Omental fat pad (tissue), 4 donors: ENCODE results near the gene TMEM150C. TPM values are rescaled to one million over a fixed set of nuclear protein-coding genes. Genes with fewer than 3 reads are reported as not detected.

Experiments used
- ATAC-seq: fragments of 150-250 bp; one replicate; pipeline ENCODE4 v1.9.1; 2016; ENCODE audit warnings: mild to moderate bottlenecking, moderate library complexity; ENCODE audit not compliant: low FRiP score
- DNase-seq: peaks from one replicate; pipeline ENCODE4 v3.0.0-alpha.2; 2019; ENCODE audit warnings: low spot score
- CTCF ChIP-seq, 3 donors: fragments of 450-650 bp; IDR thresholded peaks; one replicate each; pipeline ENCODE4 v1.5.1; 2016 to 2017; ENCODE audit warnings: antibody characterized with exemption in 3 of 3, mild to moderate bottlenecking in 3 of 3, moderate library complexity in 2 of 3
- total RNA-seq, 4 donors: library from RNA; depleted of rRNA; stranded (reverse); fragments of >200 nt; gene quantifications; one replicate each; pipeline ENCODE4 v1.1.0, GENCODE V29; 2016

TMEM150C gene
- total RNA-seq, 4 donors from 2014 or later = 14.4 to 92.4 (median 26.8) TPM

DNA sequence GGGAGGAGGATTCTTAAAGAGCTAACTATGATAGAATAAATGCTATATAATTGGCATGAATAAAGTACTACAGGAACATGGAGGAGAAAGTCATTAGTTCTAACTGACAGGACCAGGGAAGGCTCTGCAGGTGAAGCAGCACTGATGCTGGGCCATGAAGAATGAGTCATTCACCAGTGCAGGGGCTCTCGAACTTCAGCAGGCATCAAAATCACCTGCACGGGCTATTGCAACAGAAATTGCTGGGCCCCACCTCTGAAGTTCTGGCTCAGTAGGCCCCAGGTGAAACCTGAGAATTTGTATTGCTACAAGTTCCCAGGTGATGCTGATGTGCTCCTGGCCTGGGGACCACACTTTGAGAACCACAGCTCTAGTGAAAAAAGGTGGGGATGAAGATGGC lies 33.7 kb downstream of the TMEM150C start:
- ATAC-seq (no peak), DNase-seq (no peak)
- no peak for TF ChIP-seq CTCF (IDR thresholded peaks at IDR 0.05)

- no peak for ATAC-seq
- TF ChIP-seq CTCF (IDR thresholded peaks at IDR 0.05) = no peak
These were observed 36.4 kb downstream of the TMEM150C start for GRCh38 chr4:82525307-82525911.

DNA sequence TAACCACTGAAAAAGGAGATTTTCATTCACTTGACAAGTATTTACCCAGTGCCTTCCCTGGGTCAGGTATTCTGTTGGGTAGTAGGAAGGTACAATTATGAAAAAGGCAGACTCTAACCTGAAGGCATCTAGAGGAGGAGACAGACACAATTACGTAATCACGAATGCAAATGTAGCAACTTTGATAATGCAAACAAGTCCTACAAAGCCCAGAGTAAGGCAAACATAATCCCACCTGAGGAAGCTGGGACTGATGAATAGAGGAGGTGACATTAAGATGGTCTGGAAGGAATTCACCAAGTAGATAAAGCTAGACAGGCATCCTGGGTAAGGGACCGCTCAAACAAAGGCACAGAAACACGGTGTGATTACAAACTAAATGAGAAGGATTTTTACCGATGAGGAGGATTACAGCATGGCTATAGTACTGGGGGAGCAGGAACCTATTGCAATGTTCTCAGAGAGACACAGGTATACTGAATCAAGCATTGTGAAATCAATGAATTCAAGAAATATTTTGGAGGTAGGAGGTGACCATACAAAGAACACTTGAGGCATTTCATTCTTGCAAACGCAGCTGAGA lies 37.1 kb downstream of the TMEM150C start:
- no peak for DNase-seq
- ATAC-seq = no peak
- TF ChIP-seq CTCF (IDR thresholded peaks at IDR 0.05) = no peak

More at GRCh38 chr4:82525307-82525911, 36.4 kb downstream of the TMEM150C start:
- DNase-seq = no peak

GRCh38 chr4:82523179-82523578 lies 38.6 kb downstream of the TMEM150C start:
- no peak for ATAC-seq
- DNase-seq = no peak
- no peak for TF ChIP-seq CTCF (IDR thresholded peaks at IDR 0.05)

DNA sequence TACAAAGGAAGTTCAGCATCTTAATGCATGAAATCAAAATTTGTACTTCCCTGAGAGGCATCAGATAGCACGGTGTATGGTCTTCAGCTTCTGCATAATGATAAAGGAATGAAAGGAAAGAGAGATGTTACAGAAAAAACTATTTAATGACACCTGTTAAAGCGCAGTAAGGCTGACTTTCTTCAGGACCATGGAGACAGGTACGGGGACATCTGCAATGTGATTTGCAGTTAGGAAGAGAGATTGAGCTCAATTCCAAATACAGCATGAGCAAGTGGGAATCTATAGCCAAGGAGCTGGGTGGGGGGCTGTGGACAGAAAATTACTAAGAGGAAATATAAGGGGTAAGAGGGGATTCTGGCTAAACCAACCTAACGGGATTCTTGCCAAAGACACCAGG lies 39.3 kb downstream of the TMEM150C start:
- no peak for TF ChIP-seq CTCF (IDR thresholded peaks at IDR 0.05)
- DNase-seq (no peak), ATAC-seq (no peak)

DNA sequence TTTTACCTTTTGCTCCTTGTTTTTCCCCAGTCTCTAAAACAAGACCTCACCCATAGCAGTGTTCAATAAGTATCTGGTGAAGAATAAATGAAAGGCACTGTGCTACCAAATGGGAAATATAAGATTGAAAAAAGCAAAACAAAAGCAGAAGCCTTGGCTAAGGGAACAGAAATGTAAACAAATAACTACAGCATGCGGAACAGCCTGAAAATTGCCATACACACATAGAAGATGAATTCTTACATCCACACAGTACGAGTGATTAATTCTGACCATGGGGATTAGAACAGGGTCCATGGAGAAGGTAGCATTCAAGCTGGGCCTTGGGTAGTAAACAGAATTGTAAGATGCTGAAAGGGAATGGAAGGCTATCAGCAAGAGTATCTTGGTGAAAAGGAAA lies 40.5 kb downstream of the TMEM150C start:
- ATAC-seq = no peak
- no peak for DNase-seq
- no peak for TF ChIP-seq CTCF (IDR thresholded peaks at IDR 0.05)

- TF ChIP-seq CTCF (IDR thresholded peaks at IDR 0.05) = no peak
- ATAC-seq = no peak
- no peak for DNase-seq
These were observed 42.0 kb downstream of the TMEM150C start for GRCh38 chr4:82519776-82520175.
